Lower leg skin (tissue), 3 donors: ENCODE measurements around the gene PLAAT5.

ENCODE experiments used
- POLR2A ChIP-seq, 2 donors: fragments of 450-650 bp; IDR thresholded peaks; one replicate each; pipeline ENCODE4 v1.6.1; 2016 to 2017; ENCODE audit warnings: antibody characterized with exemption in 2 of 2, mild to moderate bottlenecking in 1 of 2, moderate library complexity in 1 of 2
- TF ChIP-seq, protein P1 (sequence below), 3 donors: fragments of 450-650 bp; IDR thresholded peaks; one replicate each; pipeline ENCODE4 v1.5.1; 2016; ENCODE audit warnings: antibody characterized with exemption in 3 of 3, mild to moderate bottlenecking in 3 of 3, moderate library complexity in 2 of 3

DNA sequence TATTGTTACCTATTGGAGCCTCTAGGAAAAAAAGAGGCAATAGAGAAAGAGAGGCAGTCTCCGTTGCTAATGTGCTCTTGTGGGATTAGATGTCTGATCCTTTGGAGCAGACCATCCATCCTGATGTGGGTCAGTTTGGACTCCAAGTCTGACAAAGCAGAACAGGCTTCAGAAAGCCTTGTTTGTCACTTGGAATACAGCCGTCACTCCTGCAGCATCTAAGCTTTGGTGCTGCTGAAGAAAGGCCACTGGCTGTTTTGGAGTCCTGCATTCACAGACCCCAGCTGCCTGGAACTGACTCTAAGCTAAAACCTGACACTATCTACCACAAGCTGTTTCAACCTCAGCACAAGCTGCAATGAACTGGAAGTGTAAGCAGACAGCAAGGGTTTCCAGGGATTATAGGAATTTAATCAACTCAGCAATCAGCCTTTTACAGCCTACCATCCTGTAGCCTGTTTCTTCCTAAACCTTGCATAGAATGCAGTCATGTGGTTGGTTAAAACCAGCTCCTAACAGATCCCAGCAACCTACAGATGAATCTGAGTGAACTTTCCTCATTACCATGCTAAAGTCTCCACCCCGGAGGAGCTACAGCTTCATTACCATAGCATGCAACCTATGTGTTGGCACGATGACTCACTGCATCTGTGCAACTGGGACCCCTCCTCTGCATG, 42.0 kb upstream of the PLAAT5 start:
- TF ChIP-seq, protein P1, sequence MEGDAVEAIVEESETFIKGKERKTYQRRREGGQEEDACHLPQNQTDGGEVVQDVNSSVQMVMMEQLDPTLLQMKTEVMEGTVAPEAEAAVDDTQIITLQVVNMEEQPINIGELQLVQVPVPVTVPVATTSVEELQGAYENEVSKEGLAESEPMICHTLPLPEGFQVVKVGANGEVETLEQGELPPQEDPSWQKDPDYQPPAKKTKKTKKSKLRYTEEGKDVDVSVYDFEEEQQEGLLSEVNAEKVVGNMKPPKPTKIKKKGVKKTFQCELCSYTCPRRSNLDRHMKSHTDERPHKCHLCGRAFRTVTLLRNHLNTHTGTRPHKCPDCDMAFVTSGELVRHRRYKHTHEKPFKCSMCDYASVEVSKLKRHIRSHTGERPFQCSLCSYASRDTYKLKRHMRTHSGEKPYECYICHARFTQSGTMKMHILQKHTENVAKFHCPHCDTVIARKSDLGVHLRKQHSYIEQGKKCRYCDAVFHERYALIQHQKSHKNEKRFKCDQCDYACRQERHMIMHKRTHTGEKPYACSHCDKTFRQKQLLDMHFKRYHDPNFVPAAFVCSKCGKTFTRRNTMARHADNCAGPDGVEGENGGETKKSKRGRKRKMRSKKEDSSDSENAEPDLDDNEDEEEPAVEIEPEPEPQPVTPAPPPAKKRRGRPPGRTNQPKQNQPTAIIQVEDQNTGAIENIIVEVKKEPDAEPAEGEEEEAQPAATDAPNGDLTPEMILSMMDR (IDR thresholded peaks at IDR 0.05): no peak
- no peak for TF ChIP-seq POLR2A (IDR thresholded peaks at IDR 0.05)
